Karpas-422 (cell line): ENCODE measurements around the gene USO1. TPM values are rescaled to one million over a fixed set of nuclear protein-coding genes. Genes with fewer than 3 reads are reported as not detected.
"Not testable (repeated sequence)": the region's sequence is repeated elsewhere in the genome, so short reads cannot be mapped to it uniquely, and the experiment has no call there.

Experiments used
- DNase-seq: peaks from one replicate; pipeline ENCODE4 v3.0.0-alpha.2; 2015
- H2AFZ ChIP-seq: fragments of 200-600 bp; sonication (generic); 2 replicates; pipeline ENCODE4 v1.6.1; 2014; ENCODE audit warnings: antibody characterized with exemption, low read length, mixed read lengths
- H3K27ac ChIP-seq: fragments of 200-600 bp; sonication (generic); 2 replicates; pipeline ENCODE4 v1.5.1; 2014; ENCODE audit warnings: mild to moderate bottlenecking, low read length, moderate library complexity
- H3K27me3 ChIP-seq: fragments of 200-600 bp; sonication (generic); 2 replicates; pipeline ENCODE4 v1.6.1; 2014; ENCODE audit warnings: low read length, mixed read lengths
- H3K36me3 ChIP-seq: fragments of 200-600 bp; sonication (generic); 2 replicates; pipeline ENCODE4 v1.6.1; 2014; ENCODE audit warnings: low read length, mixed read lengths; ENCODE audit not compliant: insufficient read depth
- H3K4me1 ChIP-seq: fragments of 200-600 bp; sonication (generic); 2 replicates; pipeline ENCODE4 v1.6.1; 2014; ENCODE audit warnings: mild to moderate bottlenecking, low read length, mixed read lengths
- H3K4me2 ChIP-seq: fragments of 200-600 bp; sonication (generic); 2 replicates; pipeline ENCODE4 v1.6.1; 2014; ENCODE audit warnings: low read length, low read depth, mild to moderate bottlenecking; ENCODE audit not compliant: poor library complexity, severe bottlenecking
- H3K4me3 ChIP-seq: fragments of 200-600 bp; sonication (generic); 2 replicates; pipeline ENCODE4 v1.5.1; 2014; ENCODE audit warnings: mild to moderate bottlenecking, antibody characterized with exemption, low read length, mixed read lengths
- H3K79me2 ChIP-seq: fragments of 200-600 bp; sonication (generic); 2 replicates; pipeline ENCODE4 v1.6.1; 2014; ENCODE audit warnings: mild to moderate bottlenecking, low read length, mixed read lengths
- H3K9ac ChIP-seq: fragments of 200-600 bp; sonication (generic); 2 replicates; pipeline ENCODE4 v1.6.0; 2014; ENCODE audit warnings: low read length
- H3K9me2 ChIP-seq: fragments of 200-600 bp; sonication (generic), shearing (Covaris generic); replicated peaks from 2 replicates; pipeline ENCODE4 v1.6.0; 2014; ENCODE audit warnings: mild to moderate bottlenecking, low read length, moderate library complexity; ENCODE audit not compliant: insufficient read depth
- H3K9me3 ChIP-seq: fragments of 300-700, 200-600 bp; sonication (generic); 2 replicates; pipeline ENCODE4 v1.6.1; 2014; ENCODE audit warnings: low read length, mixed read lengths
- H4K20me1 ChIP-seq: fragments of 200-600 bp; sonication (generic); 2 replicates; pipeline ENCODE4 v1.6.1; 2014; ENCODE audit warnings: mild to moderate bottlenecking, antibody characterized with exemption, low read length, low read depth; ENCODE audit not compliant: insufficient read depth
- total RNA-seq: library from RNA; depleted of rRNA; stranded (reverse); fragments of >200 nt; shearing (Covaris generic); gene quantifications from 2 replicates; pipeline ENCODE4 v1.2.3, GENCODE V29; 2014; ENCODE audit warnings: low replicate concordance

USO1 gene
- total RNA-seq, 1 experiment from 2014 or later = 26.2 TPM

GRCh38 chr4:75843596-75843995, 119.2 kb downstream of the USO1 start:
- no peak overlapping the region for H3K4me2 ChIP-seq
- no peaks in the 10 kb centered on the region for H4K20me1 ChIP-seq
- no peaks in the 10 kb centered on the region for H3K4me1 ChIP-seq
- H3K9me2 ChIP-seq = no peaks in the 10 kb centered on the region
- H3K27ac ChIP-seq = no peak overlapping the region
- DNase-seq = no peak
- no peaks in the 10 kb centered on the region for H3K27me3 ChIP-seq
- no peak overlapping the region for H2AFZ ChIP-seq
- no peak overlapping the region for H3K9ac ChIP-seq
- no peaks in the 10 kb centered on the region for H3K36me3 ChIP-seq
- no peaks in the 10 kb centered on the region for H3K79me2 ChIP-seq
- no peaks in the 10 kb centered on the region for H3K9me3 ChIP-seq
- no peak overlapping the region for H3K4me3 ChIP-seq

GRCh38 chr4:75844151-75844662, 119.8 kb downstream of the USO1 start:
- Histone ChIP-seq H3K27me3 (no peaks in the 10 kb centered on the region), H3K9me3 (no peaks in the 10 kb centered on the region), H3K4me1 (no peaks in the 10 kb centered on the region), H3K9ac (no peak overlapping the region), H4K20me1 (no peaks in the 10 kb centered on the region), H2AFZ (no peak overlapping the region), H3K36me3 (no peaks in the 10 kb centered on the region), H3K27ac (no peak overlapping the region), H3K79me2 (no peaks in the 10 kb centered on the region), H3K9me2 (no peaks in the 10 kb centered on the region), H3K4me2 (no peak overlapping the region), H3K4me3 (no peak overlapping the region)
- DNase-seq = no peak

- Histone ChIP-seq H2AFZ (no peak overlapping the region), H3K9me2 (no peaks in the 10 kb centered on the region), H3K4me3 (no peak overlapping the region), H3K27me3 (no peaks in the 10 kb centered on the region), H3K9me3 (no peaks in the 10 kb centered on the region), H3K27ac (no peak overlapping the region), H3K4me1 (no peaks in the 10 kb centered on the region), H3K36me3 (no peaks in the 10 kb centered on the region), H3K79me2 (no peaks in the 10 kb centered on the region), H4K20me1 (no peaks in the 10 kb centered on the region), H3K4me2 (no peak overlapping the region), H3K9ac (no peak overlapping the region)
- DNase-seq = no peak
Observed at GRCh38 chr4:75845992-75846391, 121.6 kb downstream of the USO1 start.

- not testable (repeated sequence) for H3K27me3 ChIP-seq, H2AFZ ChIP-seq, H3K4me1 ChIP-seq, H3K27ac ChIP-seq, H3K9me3 ChIP-seq, H3K4me2 ChIP-seq, H3K79me2 ChIP-seq, H4K20me1 ChIP-seq, H3K9ac ChIP-seq, H3K9me2 ChIP-seq, H3K36me3 ChIP-seq, H3K4me3 ChIP-seq
- DNase-seq = peak; percentile 75
Observed at GRCh38 chr4:75848171-75848760, 123.9 kb downstream of the USO1 start.

GRCh38 chr4:75848891-75849290, 124.5 kb downstream of the USO1 start:
- H3K27ac ChIP-seq = no peak overlapping the region
- no peaks in the 10 kb centered on the region for H4K20me1 ChIP-seq
- H3K27me3 ChIP-seq = no peaks in the 10 kb centered on the region
- H3K9me2 ChIP-seq = no peaks in the 10 kb centered on the region
- DNase-seq = no peak
- no peak overlapping the region for H3K4me2 ChIP-seq
- no peaks in the 10 kb centered on the region for H3K4me1 ChIP-seq
- H3K36me3 ChIP-seq = no peaks in the 10 kb centered on the region
- H3K4me3 ChIP-seq = no peak overlapping the region
- H3K79me2 ChIP-seq = no peaks in the 10 kb centered on the region
- H2AFZ ChIP-seq = no peak overlapping the region
- no peaks in the 10 kb centered on the region for H3K9me3 ChIP-seq
- H3K9ac ChIP-seq = no peak overlapping the region

GRCh38 chr4:75849461-75849860, 125.1 kb downstream of the USO1 start:
- H3K4me2 ChIP-seq = no peak overlapping the region
- no peaks in the 10 kb centered on the region for H4K20me1 ChIP-seq
- no peak overlapping the region for H3K9ac ChIP-seq
- no peak overlapping the region for H2AFZ ChIP-seq
- no peak for DNase-seq
- no peak overlapping the region for H3K4me3 ChIP-seq
- H3K9me3 ChIP-seq = no peaks in the 10 kb centered on the region
- H3K79me2 ChIP-seq = no peaks in the 10 kb centered on the region
- H3K36me3 ChIP-seq = no peaks in the 10 kb centered on the region
- H3K9me2 ChIP-seq = no peaks in the 10 kb centered on the region
- H3K4me1 ChIP-seq = no peaks in the 10 kb centered on the region
- H3K27me3 ChIP-seq = no peaks in the 10 kb centered on the region
- H3K27ac ChIP-seq = no peak overlapping the region

GRCh38 chr4:75858721-75859120, 134.3 kb downstream of the USO1 start:
- Histone ChIP-seq H3K36me3 (no peaks in the 10 kb centered on the region), H2AFZ (no peak overlapping the region), H3K9ac (no peak overlapping the region), H3K9me3 (no peaks in the 10 kb centered on the region), H3K27ac (no peak overlapping the region), H4K20me1 (no peaks in the 10 kb centered on the region), H3K4me1 (no peaks in the 10 kb centered on the region), H3K4me2 (no peak overlapping the region), H3K79me2 (no peaks in the 10 kb centered on the region), H3K9me2 (no peaks in the 10 kb centered on the region), H3K27me3 (no peaks in the 10 kb centered on the region), H3K4me3 (no peak overlapping the region)
- no peak for DNase-seq

- no peak overlapping the region for H3K4me3 ChIP-seq
- H3K79me2 ChIP-seq = no peaks in the 10 kb centered on the region
- no peak overlapping the region for H3K9ac ChIP-seq
- no peak overlapping the region for H3K27ac ChIP-seq
- no peaks in the 10 kb centered on the region for H4K20me1 ChIP-seq
- no peak overlapping the region for H2AFZ ChIP-seq
- no peaks in the 10 kb centered on the region for H3K9me3 ChIP-seq
- H3K4me1 ChIP-seq = no peaks in the 10 kb centered on the region
- H3K4me2 ChIP-seq = no peak overlapping the region
- no peaks in the 10 kb centered on the region for H3K9me2 ChIP-seq
- no peaks in the 10 kb centered on the region for H3K27me3 ChIP-seq
- DNase-seq = no peak
- H3K36me3 ChIP-seq = no peaks in the 10 kb centered on the region
Observed at GRCh38 chr4:75860606-75861005, 136.2 kb downstream of the USO1 start.
